Fibroblast of upper back skin (primary cell): Measurements from ENCODE around the gene PERCC1.
A peak's percentile ranks its signal among the peaks of the same experiment; 100 is the strongest.

Source experiments
- DNase-seq: peaks from one replicate; pipeline ENCODE4 v3.0.0-alpha.2; 2013

PERCC1 gene

GRCh38 chr16:1413684-1414531 lies 17.0 kb upstream of the PERCC1 start:
- peak; percentile 28 for DNase-seq

- peak; percentile 50 for DNase-seq
These were observed 16.2 kb upstream of the PERCC1 start, which contains the start of gene UNKL for GRCh38 chr16:1414532-1415260. Gene UNKL (minus strand): TSS chr16:1414704. CDS start chr16:1414691, 13 bp downstream.

GRCh38 chr16:1416521-1416941 lies 14.3 kb upstream of the PERCC1 start:
- DNase-seq = no peak

GRCh38 chr16:1420111-1420539 lies 10.8 kb upstream of the PERCC1 start:
- DNase-seq = no peak

- no peak for DNase-seq
These were observed 8.8 kb upstream of the PERCC1 start for GRCh38 chr16:1422076-1422475.

- DNase-seq = no peak
These were observed 6.8 kb upstream of the PERCC1 start for GRCh38 chr16:1424028-1424427.

GRCh38 chr16:1425616-1426370 lies 5.1 kb upstream of the PERCC1 start:
- DNase-seq = no peak

GRCh38 chr16:1426734-1427471 lies 4.0 kb upstream of the PERCC1 start:
- DNase-seq = no peak

- no peak for DNase-seq
These were observed 3.1 kb upstream of the PERCC1 start for GRCh38 chr16:1427473-1428461.

- peak; percentile 10 for DNase-seq
These were observed 2.4 kb upstream of the PERCC1 start for GRCh38 chr16:1428511-1428910.

- no peak for DNase-seq
These were observed 1.9 kb upstream of the PERCC1 start for GRCh38 chr16:1429012-1429411.

- no peak for DNase-seq
These were observed 1.2 kb upstream of the PERCC1 start for GRCh38 chr16:1429631-1430030.

GRCh38 chr16:1430214-1430758 lies 592 bp upstream of the PERCC1 start:
- DNase-seq = no peak

GRCh38 chr16:1431497-1432270 lies 806 bp downstream of the PERCC1 start:
- DNase-seq = no peak

GRCh38 chr16:1432388-1433262 lies 1.7 kb downstream of the PERCC1 start:
- no peak for DNase-seq

GRCh38 chr16:1433263-1433560 lies 2.3 kb downstream of the PERCC1 start:
- no peak for DNase-seq

GRCh38 chr16:1433756-1434155 lies 2.9 kb downstream of the PERCC1 start:
- DNase-seq = no peak

- DNase-seq = no peak
These were observed 4.0 kb downstream of the PERCC1 start for GRCh38 chr16:1434644-1435592.
